Endothelial cell of umbilical vein (primary cell): ENCODE measurements around the gene THEMIS. TPM values are rescaled to one million over a fixed set of nuclear protein-coding genes. Genes with fewer than 3 reads are reported as not detected.

Experiments used
- BruUV-seq: library from RNA; stranded (reverse); fragments of 400-500 nt; replicated peaks from 2 replicates; lab custom pipeline; 2021; lab: Mats Ljungman, UMichigan
- CTCF ChIA-PET: fragments of 300-600, 350-600 bp; sonication (Branson Sonifier 250); formaldehyde crosslinking; loops from one replicate; lab custom pipeline; 2021; ENCODE audit warnings: antibody characterized with exemption, inconsistent platforms; lab: Charles Lee
- POLR2A ChIA-PET: fragments of 300-600, 350-600 bp; sonication (Branson Sonifier 250); formaldehyde crosslinking; loops from one replicate; lab custom pipeline; 2021; ENCODE audit warnings: antibody characterized with exemption, inconsistent platforms; lab: Charles Lee
- DNase-seq: peaks from one replicate; pipeline ENCODE4 v3.0.0-alpha.2; 2011; ENCODE audit warnings: low read depth, low spot score
- FAIRE-seq: peaks from 2 replicates; lab custom pipeline; 2011; peaks lifted over from hg19 to GRCh38; lab: Jason Lieb, UNC
- H2AFZ ChIP-seq: 2 replicates; pipeline ENCODE4 v1.6.0; 2012; ENCODE audit warnings: low read depth, low read length, control low read depth, inconsistent platforms
- H3K27ac ChIP-seq: 2 replicates; pipeline ENCODE4 v1.5.1; 2011; ENCODE audit warnings: low read depth, mild to moderate bottlenecking, control low read depth, low read length, moderate library complexity; ENCODE audit not compliant: insufficient read depth
- H3K27me3 ChIP-seq, 2 experiments: 2 replicates each; pipeline versions ENCODE4 v1.6.0 to v1.6.1; 2011; ENCODE audit warnings: low read length in 2 of 2, mixed read lengths in 1 of 2; ENCODE audit not compliant: control insufficient read depth in 2 of 2, insufficient read depth in 2 of 2
- H3K36me3 ChIP-seq, 2 experiments: 2 replicates in 1 of 2; 3 replicates in 1 of 2; pipeline ENCODE4 v1.5.1; 2011; ENCODE audit warnings: low read length in 2 of 2, mild to moderate bottlenecking in 1 of 2, moderate library complexity in 1 of 2; ENCODE audit not compliant: control insufficient read depth in 2 of 2, insufficient read depth in 2 of 2; ENCODE audit errors: extremely low read depth in 1 of 2
- H3K4me1 ChIP-seq: 3 replicates; pipeline ENCODE4 v1.5.1; 2011; ENCODE audit warnings: mild to moderate bottlenecking, low read length; ENCODE audit not compliant: control insufficient read depth, insufficient read depth; ENCODE audit errors: extremely low read depth
- H3K4me2 ChIP-seq: 2 replicates; pipeline ENCODE4 v1.6.1; 2011; ENCODE audit warnings: low read length, control low read depth, mixed read lengths; ENCODE audit not compliant: insufficient read depth
- H3K4me3 ChIP-seq, 3 experiments: fragments of 200-600 bp in 1 of 3; sonication (generic), shearing (Covaris generic) in 1 of 3; replicated peaks in 1 of 3; 2 replicates each; pipeline ENCODE4 v1.5.1; 2011 to 2016; ENCODE audit warnings: control low read depth in 3 of 3, low read length in 3 of 3, mild to moderate bottlenecking in 2 of 3, inconsistent platforms in 1 of 3, low read depth in 1 of 3, moderate library complexity in 1 of 3; ENCODE audit not compliant: insufficient read depth in 1 of 3
- H3K79me2 ChIP-seq: 2 replicates; pipeline ENCODE4 v1.6.0; 2012; ENCODE audit warnings: low read length, inconsistent platforms; ENCODE audit not compliant: control insufficient read depth, insufficient read depth
- H3K9ac ChIP-seq: replicated peaks from 2 replicates; pipeline ENCODE3; 2011; ENCODE audit warnings: low read length, control low read depth; ENCODE audit not compliant: insufficient read depth; ENCODE audit errors: extremely low read depth
- H3K9me1 ChIP-seq: replicated peaks from 3 replicates; pipeline ENCODE4 v1.6.0; 2011; ENCODE audit warnings: mild to moderate bottlenecking, low read length; ENCODE audit not compliant: control insufficient read depth, insufficient read depth; ENCODE audit errors: extremely low read depth
- H3K9me3 ChIP-seq: replicated peaks from 2 replicates; pipeline ENCODE4 v1.5.1; 2012; ENCODE audit warnings: low read length, inconsistent platforms; ENCODE audit not compliant: control insufficient read depth, insufficient read depth
- H4K20me1 ChIP-seq: replicated peaks from 2 replicates; pipeline ENCODE3; 2011; ENCODE audit warnings: mild to moderate bottlenecking, low read length; ENCODE audit not compliant: control insufficient read depth, insufficient read depth; ENCODE audit errors: extremely low read depth
- EZH2 ChIP-seq: IDR thresholded peaks from 2 replicates; pipeline ENCODE4 v1.6.1; 2012; ENCODE audit warnings: borderline replicate concordance, low read depth, mild to moderate bottlenecking, moderate library complexity, low read length, inconsistent platforms; ENCODE audit not compliant: severe bottlenecking
- FOS ChIP-seq: IDR thresholded peaks from 2 replicates; pipeline ENCODE4 v1.6.1; 2011; ENCODE audit warnings: mild to moderate bottlenecking, low read length, moderate library complexity, borderline replicate concordance; ENCODE audit not compliant: insufficient read depth
- GATA2 ChIP-seq: IDR thresholded peaks from 2 replicates; pipeline ENCODE4 v1.7.0; 2011; ENCODE audit warnings: low read depth, mild to moderate bottlenecking, moderate library complexity, mixed read lengths, low read length; ENCODE audit not compliant: insufficient read length, insufficient read depth
- JUN ChIP-seq: IDR thresholded peaks from 2 replicates; pipeline ENCODE4 v1.6.1; 2011; ENCODE audit warnings: borderline replicate concordance, low read depth; ENCODE audit not compliant: insufficient read length, insufficient read depth
- MAX ChIP-seq: IDR thresholded peaks from 2 replicates; pipeline ENCODE4 v1.6.1; 2011; ENCODE audit not compliant: insufficient read depth, insufficient read length
- MYC ChIP-seq: IDR thresholded peaks from one replicate; pipeline ENCODE4 v1.6.1; 2011; ENCODE audit warnings: mild to moderate bottlenecking, low read depth, low read length
- POLR2A ChIP-seq: IDR thresholded peaks from 2 replicates; pipeline ENCODE4 v1.6.1; 2012; ENCODE audit warnings: low read depth, mild to moderate bottlenecking, control low read depth, low read length
- POLR2AphosphoS5 ChIP-seq: IDR thresholded peaks from 2 replicates; pipeline ENCODE4 v1.6.1; 2012; ENCODE audit warnings: low read depth, mild to moderate bottlenecking, control low read depth, low read length, moderate library complexity; ENCODE audit not compliant: insufficient read depth
- dilution Hi-C: fragments of 300-500 bp; cut with MboI; formaldehyde crosslinking; loops from one replicate; pipeline ENCODE4 v1.15.0; 2019; ENCODE audit warnings: low sequenced_read_pairs; ENCODE audit not compliant: extremely low pct_ligation_motif_present
- intact Hi-C: fragments of 100-400 bp; cut with micrococcal nuclease; formaldehyde crosslinking; loops from one replicate; pipeline ENCODE4 v1.10.0; 2022
- polyA plus RNA-seq, 4 experiments: library from polyadenylated mRNA; depleted of rRNA in 3 of 4; stranded (reverse) in 3 of 4; unstranded in 1 of 4; fragments of >200 nt; gene quantifications; 2 replicates each; pipeline versions ENCODE4 v1.2.1 to v1.2.3, GENCODE V29; 2011 to 2012; ENCODE audit warnings: missing spikeins in 1 of 4
- total RNA-seq: library from RNA; stranded (reverse); gene quantifications from 2 replicates; pipeline ENCODE4 v1.2.3, GENCODE V29; 2021
- TF ChIP-seq, protein P1 (sequence below), 2 donors: IDR thresholded peaks; 1 replicate in 1 of 2; 2 replicates in 1 of 2; pipeline ENCODE4 v1.5.1; 2011; ENCODE audit warnings: low read length in 2 of 2, mild to moderate bottlenecking in 2 of 2, moderate library complexity in 2 of 2, control low read depth in 1 of 2, inconsistent platforms in 1 of 2, low read depth in 1 of 2; ENCODE audit not compliant: insufficient read depth in 1 of 2; ENCODE audit errors: extremely low read depth in 1 of 2

Gene THEMIS
- total and polyA plus RNA-seq, 2 donors (not counting 3 experiments of a cell fraction or from before 2014, with no cell fraction given) = not detected

DNA sequence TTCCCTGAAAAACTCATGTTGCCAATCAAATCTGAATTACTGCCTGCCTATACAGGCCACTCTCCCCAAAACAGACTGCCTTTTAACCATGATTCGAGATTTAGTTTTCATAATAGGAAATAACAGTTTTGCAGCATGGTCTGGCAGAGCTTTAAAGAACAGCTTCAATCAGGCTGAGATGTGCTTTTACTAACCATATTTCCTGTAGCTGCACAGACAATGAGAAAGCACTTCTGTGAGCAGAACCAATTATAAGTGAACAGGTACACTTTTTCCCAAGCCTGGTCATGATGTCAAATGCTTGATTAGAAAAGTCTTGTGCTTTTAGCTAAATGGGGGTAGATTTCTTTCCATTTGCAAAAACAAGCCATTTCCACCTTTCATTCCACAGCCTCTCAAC lies 108.2 kb downstream of the THEMIS start:
- ChIA-PET CTCF (no interaction called here), POLR2A (no interaction called here)
- Histone ChIP-seq H3K4me2 (no peak overlapping the region), H3K9me1 (no peaks in the 10 kb centered on the region), H3K4me1 (no peaks in the 10 kb centered on the region), H3K9ac (no peak overlapping the region), H3K9me3 (no peaks in the 10 kb centered on the region), H4K20me1 (no peaks in the 10 kb centered on the region), H2AFZ (no peak overlapping the region), H3K27ac (no peak overlapping the region), H3K79me2 (no peaks in the 10 kb centered on the region), H3K27me3 (peaks cover 0 to 10% of the 10 kb centered on the region in 2 experiments), H3K36me3 (no peaks in the 10 kb centered on the region), H3K4me3 (no peak overlapping the region)
- dilution Hi-C loops = no loop called here
- DNase-seq = no peak
- no peak for FAIRE-seq
- intact Hi-C loops = no loop called here
- BruUV-seq = no TSS peak
- no peak for TF ChIP-seq MYC
- no peak for TF ChIP-seq MAX
- no peak for TF ChIP-seq EZH2
- TF ChIP-seq, protein P1, sequence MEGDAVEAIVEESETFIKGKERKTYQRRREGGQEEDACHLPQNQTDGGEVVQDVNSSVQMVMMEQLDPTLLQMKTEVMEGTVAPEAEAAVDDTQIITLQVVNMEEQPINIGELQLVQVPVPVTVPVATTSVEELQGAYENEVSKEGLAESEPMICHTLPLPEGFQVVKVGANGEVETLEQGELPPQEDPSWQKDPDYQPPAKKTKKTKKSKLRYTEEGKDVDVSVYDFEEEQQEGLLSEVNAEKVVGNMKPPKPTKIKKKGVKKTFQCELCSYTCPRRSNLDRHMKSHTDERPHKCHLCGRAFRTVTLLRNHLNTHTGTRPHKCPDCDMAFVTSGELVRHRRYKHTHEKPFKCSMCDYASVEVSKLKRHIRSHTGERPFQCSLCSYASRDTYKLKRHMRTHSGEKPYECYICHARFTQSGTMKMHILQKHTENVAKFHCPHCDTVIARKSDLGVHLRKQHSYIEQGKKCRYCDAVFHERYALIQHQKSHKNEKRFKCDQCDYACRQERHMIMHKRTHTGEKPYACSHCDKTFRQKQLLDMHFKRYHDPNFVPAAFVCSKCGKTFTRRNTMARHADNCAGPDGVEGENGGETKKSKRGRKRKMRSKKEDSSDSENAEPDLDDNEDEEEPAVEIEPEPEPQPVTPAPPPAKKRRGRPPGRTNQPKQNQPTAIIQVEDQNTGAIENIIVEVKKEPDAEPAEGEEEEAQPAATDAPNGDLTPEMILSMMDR (IDR thresholded peaks at IDR 0.05; ENCODE audit: extremely low read depth in 1 of 2, insufficient read depth in 1 of 2, low read depth in 1 of 2, low read length in 2 of 2) = no peak
- no peak for TF ChIP-seq POLR2A
- no peak for TF ChIP-seq JUN
- TF ChIP-seq POLR2AphosphoS5 = no peak
- TF ChIP-seq FOS = no peak
- TF ChIP-seq GATA2 = no peak
